ENCODE results near the gene ST6GALNAC6.
"Not testable (repeated sequence)": the region's sequence is repeated elsewhere in the genome, so short reads cannot be mapped to it uniquely, and the experiment has no call there.

Gene ST6GALNAC6

DNA sequence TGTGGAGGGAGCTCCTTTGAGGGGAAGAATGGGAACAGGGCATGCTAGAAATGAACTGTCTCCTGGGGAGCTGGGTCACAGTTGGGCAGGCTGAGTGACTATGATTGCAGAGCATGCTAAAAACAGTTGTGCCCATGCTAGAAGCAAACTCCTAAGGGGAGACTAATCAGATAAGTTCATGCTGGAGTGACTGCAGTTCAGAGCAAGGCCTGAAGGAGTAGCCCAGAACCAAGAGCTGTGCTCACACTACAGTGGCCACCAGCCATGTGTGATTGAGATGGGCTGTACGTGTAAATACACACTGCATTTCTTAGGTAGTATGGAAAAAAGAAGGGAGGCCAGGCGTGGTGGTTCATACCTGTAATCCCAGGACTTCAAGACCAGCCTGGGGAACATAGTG lies 11.6 kb downstream of the ST6GALNAC6 start:
- no peak for DNase-seq

DNA sequence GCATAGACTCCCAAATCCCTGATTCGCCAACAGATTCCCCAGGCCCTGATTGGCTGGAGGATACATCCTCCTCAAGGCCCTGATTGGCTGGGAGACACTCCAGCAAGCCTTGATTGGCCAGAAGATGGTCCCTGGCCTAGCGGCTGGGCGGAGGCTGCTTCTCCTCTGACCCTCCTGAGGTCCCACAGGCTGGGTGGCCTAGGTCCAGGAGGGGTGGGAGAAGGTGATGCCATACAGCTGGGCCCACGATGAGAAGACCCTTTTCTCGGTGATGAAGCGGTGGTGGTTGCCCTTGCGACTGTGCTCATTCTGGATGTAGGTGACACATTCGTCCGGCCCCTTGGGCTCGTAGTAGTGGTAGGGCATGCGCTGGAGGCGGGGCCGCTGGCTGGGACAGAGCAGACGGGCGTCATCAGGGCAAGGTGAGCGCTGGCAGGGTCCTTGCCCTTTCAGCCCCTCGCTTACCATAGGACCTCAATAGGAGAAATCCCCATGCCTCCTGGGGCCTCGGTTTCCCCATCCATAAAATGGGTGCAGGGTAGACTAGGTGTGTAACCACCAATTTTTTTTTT lies 12.9 kb downstream of the ST6GALNAC6 start:
- DNase-seq = no peak

DNA sequence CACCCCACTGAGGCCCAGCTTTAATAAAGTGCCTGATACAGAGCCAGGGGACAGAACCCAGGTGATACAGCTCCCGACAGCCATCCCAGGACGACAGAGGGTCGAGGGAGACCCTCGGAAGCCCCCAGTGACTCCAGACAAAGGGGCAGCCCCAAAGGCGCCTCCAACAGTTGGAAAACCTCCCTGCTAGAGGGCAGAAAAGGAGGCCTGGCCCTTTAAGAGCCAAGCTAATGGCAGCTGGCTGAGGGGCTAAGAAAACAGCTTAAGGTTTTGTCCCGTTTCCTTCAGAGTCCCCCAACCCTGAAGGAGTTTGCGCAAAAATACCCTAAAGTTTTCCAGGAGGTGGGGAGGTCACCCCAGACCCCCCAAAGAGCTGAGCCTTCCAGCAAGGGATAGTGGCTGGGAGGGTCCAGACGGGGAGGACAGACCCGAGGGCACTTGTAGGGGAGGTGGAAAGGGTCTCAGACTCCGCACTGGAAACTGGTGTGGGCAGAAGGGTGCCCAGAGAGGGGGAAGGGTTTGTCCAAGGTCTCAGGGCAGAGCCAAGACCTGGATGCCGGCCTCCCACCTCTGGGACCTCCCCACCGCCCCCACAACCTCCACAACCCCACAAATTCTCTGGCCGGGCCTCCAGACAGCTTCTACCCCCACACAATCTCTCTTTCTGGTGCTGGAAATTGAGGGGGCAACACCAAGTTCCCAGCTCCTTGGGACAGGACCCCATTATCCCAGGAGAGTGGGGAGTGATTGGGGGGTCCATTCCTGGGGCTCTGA lies 13.7 kb downstream of the ST6GALNAC6 start:
- no peak for DNase-seq

DNA sequence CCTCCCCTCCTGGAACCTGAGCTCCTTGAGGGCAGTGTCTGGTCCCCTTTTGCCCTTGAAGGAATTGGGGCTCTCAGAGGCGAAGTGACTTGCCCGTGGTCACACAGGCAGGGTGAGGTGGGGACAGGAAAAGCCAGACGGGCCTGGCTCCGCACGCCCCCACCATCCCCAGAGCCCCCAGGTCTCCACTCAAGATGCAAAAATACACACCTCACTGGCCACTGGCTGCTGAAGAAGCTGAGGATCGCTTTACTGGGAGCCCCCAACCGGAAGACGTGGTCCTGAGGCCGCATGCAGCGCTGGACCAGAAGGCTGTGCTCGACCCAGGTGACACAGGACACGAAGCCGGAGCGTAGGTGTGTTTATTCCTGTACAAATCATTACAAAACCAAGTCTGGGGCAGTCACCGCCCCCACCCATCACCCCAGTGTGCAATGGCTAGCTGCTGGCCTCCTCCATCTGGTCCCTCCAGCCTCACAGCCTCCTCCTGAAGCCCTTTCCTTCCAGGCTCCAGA lies 14.4 kb downstream of the ST6GALNAC6 start:
- DNase-seq = no peak

DNA sequence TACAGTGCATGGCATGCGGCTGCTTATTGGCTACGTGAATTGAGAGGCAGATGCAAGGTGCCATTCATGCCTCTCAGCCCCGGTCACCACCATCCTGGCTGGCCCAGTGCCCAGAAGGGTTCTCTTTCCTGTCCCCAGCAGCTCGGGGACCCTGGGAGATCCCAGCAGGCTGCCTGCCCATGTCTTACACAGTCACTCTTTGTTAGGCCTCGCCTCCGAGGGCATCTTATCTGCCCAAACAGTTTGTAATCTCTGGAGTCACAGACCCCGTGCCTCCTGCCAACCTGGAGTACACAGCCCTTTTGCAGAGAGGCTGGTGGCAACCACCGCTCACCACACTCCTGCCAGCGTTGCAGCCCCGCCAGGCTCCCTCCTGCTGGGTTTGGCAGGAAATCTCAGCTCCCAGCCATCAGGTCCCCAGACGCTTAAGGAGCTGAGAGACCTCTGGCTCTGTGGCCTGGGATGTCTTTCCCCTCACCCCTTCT lies 14.9 kb downstream of the ST6GALNAC6 start:
- DNase-seq = no peak

DNA sequence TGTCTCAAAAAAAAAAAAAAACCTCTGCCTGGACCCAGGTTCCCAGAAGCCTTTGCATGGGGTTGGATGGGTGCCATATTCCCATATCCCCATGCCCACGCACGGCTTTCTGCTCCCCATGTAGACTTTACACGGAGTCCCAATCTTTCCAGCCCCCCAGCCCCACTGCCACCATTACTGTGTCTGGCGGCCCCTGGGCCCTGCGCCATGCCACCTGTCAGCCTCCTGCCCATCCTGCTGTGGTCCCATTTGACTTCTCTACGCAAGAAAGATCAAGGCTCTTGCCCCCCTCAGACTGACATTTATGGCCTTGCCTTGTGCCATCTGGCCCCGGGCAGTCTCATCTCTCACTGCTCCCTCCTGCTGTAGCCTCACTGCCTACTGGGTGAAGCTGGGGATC lies 15.4 kb downstream of the ST6GALNAC6 start:
- no peak for DNase-seq

DNA sequence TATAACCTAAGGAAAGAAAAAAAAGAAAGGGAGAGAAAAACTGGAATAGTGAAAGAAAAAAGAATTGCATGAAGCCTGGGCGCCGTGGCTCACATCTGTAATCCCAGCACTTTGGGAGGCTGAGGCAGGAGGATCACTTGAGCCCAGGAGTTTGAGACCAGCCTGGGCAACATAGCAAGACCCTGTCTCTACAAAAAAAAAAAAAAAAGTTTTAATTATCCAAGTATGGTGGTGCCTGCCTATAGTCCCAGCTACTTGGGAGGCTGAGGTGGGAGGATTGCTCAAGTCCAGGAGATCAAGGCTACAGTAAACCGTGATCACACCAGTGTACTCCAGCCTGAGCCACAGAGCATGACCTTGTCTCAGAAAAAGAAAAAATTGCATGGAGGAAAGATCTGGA lies 17.7 kb downstream of the ST6GALNAC6 start:
- not testable (repeated sequence) for DNase-seq

DNA sequence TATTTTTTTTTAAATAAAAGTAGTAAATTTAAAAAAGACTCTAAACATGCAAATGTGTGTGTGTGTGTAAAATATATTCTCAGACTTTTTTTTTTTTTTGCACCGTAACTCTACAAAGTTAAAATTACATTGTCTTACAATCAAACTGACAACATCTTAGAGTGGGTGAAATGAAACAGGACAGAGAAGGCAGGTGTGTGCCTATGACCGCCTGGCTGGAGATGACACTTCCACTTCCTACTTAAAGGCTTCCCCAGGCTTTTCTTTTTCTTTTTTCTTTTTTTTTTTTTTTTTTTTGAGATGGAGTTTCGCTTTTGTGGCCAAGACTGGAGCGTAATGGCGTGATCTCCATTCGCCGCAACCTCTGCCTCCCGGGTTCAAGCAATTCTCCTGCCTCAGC lies 19.3 kb downstream of the ST6GALNAC6 start:
- no peak for DNase-seq

DNA sequence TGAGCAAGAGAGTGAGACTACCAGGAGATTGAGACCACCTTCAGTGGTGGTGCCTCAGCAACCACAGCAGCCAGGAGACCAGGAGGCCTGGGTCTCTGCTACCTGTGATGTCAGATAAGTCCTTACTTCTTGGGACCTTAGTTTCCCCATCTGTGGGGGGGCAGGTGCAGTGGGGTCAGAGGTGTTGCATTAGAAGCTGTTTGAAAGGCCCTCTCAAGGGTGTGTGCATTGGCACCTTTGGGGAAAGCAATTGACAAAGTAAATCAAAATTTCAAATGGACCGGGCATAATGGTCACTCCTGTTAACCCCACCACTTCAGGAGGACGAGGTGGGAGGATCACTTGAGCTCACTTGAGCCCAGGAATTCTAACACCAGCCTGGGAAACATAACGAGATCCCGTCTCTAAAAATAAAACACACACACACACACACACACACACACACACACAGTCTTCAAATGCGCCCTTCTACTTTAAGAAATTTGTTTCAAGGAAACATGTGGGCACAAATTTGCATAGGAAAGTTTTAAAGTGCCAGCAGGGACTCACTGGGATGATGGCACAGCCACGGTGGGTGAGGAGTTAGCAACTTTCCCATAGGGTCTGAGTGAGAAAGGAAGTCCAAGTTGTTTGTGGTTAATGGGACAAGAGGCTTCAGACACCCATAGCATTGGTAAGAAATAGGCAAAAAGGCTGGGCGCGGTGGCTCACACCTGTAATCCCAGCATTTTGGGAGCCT lies 20.6 kb downstream of the ST6GALNAC6 start:
- DNase-seq = no peak

DNA sequence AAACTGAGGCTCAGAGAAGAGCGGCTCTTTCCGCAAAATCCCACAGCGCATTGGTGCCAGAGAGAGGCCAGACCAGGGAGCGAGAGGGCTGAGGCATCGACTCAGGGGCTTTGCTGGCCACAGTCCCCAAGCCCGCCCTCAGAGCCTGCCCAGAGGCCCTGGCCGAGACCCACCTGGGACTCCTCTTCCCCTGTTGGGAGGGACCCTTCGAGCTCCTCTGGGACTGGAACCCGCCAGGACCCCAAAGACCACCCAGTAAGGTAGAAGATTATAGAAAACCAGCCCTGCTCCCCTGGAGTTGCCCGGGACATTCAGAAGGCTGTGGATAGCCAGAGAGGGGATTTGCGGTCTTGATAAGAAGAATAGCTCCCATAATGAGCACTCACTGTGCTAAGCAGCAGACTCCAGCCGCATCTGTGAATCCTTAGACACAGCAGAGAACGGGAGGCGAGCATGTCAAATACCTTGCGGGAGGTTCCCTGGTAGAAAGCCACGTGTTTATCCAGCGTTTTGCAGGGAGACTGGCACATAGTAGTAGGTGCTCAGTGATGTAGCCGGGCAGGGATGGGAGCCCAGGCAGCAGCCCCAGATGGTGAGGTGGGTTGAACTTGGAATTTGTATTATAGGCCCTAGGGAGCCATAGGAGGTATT lies 21.3 kb downstream of the ST6GALNAC6 start:
- DNase-seq = no peak

DNA sequence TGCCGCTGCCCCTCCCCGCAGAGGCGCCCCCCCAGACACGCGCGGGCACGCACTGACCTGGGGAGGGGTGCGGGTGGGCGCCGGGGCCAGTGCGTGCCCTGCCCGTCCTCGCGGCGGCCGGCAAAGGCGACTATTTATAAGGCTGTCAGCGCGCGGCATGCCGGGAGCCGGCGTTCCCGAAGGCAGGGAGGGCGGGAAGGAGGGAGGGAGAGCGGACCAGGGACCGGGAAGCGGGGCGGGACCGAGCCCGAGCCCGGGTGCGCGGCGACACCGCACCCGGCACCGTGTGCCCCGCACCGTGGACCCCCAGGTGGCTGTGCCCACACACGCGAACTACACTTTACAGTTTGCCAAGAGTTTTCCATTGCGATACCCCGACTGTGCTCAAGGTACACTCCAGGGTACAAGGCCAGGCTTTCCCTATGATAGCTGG lies 21.8 kb downstream of the ST6GALNAC6 start, which contains the start of gene AK1:
Gene AK1, minus strand, starts transcription at position 110 of the 433 bp plus-strand sequence. CDS start 3,058 bp downstream, outside the sequence.
- DNase-seq = no peak

DNA sequence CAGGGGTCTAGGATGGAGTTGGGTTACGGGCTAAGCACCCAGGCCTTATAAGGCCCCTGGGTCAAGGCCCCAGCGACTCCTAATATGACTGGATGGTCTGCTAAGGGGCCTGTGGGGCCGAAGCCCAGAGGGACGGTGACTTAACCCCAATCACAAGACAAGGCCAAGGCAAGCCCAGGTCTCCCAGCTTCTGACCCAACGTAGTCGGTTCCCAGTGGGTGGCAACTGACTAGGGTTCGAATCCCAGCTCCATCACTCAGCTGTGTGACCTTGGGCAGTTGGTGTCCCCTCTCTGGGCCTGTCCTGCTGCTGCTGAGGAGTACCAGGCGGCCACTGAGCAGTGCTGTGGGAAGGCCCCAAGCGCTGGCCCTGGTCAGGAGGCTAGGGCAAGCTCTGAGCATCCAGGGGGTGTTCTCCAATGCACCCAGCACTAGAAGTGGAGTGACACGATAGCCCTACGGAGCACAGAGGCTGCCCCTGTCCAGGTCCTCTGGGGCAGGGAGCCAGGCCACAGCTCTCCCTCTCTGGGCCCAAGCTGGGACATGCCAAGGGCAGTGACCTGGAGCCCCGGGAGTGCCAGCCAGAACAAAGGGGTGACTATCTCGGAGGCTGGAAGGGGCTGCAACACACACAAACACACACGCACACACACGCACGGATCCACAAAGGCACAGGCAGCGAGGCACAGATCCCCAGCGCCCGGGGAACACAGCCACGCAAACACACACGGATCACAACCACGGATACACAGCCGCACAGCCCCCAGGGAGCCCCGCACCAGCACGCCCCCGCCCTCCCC lies 22.4 kb downstream of the ST6GALNAC6 start:
- no peak for DNase-seq

DNA sequence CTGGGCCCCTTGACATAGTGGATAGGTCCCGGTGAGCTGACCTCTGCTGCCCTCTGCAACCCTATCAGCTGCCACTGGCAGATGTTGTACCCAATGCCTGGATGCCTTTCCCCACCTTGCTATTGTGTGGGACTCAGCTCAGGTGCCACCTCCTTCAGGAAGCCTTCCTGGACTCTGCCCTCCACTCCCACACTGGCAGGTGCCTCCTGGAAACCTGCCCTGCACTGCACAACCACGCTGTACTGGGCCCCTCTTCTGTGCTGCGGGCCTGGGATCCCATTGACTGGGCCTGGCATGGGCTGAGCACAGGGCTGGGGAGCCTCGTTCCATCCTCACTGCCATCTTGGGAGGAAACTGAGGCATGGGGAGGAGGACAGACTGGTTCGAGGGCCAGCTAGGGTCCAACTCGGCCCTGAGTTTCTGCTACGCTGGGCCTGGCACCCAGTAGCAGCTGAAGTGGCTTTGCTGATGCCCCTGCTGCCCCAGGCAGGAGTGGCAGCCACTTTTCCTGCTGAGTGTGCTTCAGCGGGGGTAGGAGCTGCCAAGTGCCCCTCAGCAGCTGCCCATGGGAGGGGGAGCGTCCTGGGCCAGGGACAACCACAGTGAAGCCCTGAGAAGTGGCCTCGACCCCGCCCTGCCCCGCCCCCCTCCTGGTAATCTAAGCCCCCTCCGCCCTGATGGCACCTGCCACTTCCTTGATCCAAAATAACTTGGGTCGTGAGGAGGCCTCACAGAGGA lies 23.2 kb downstream of the ST6GALNAC6 start:
- DNase-seq = no peak

DNA sequence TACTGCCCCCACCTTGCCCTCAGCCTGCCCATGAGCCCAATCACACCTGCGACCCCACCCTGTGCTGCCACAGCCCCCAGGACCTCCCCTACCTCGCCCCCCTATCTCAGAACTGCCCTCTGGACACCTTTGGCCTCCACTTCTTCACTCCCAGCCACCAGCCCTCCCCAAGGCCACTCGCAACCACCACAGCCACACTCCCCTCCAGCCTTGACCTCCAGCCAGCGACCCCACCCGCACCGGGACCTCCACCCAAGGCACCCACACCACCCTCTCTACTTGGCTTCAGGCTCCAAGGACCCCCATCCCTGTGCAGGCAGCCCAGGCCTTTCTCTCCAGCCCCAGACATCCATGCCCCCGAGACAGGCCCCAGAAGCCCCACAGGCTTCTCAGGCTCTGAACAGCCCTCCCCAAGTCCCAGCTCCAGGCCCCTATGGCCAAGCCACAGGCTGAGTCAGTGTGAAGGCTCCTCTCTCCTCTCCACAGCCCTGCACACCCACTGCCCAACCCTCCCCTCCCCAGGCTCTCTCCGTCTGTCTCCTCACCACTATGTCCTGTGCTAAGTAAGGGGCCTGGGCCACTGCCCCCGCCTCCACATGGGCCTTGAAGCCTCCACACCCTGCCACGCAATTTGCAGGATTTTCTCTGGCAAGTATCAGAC lies 24.0 kb downstream of the ST6GALNAC6 start:
- DNase-seq = no peak

DNA sequence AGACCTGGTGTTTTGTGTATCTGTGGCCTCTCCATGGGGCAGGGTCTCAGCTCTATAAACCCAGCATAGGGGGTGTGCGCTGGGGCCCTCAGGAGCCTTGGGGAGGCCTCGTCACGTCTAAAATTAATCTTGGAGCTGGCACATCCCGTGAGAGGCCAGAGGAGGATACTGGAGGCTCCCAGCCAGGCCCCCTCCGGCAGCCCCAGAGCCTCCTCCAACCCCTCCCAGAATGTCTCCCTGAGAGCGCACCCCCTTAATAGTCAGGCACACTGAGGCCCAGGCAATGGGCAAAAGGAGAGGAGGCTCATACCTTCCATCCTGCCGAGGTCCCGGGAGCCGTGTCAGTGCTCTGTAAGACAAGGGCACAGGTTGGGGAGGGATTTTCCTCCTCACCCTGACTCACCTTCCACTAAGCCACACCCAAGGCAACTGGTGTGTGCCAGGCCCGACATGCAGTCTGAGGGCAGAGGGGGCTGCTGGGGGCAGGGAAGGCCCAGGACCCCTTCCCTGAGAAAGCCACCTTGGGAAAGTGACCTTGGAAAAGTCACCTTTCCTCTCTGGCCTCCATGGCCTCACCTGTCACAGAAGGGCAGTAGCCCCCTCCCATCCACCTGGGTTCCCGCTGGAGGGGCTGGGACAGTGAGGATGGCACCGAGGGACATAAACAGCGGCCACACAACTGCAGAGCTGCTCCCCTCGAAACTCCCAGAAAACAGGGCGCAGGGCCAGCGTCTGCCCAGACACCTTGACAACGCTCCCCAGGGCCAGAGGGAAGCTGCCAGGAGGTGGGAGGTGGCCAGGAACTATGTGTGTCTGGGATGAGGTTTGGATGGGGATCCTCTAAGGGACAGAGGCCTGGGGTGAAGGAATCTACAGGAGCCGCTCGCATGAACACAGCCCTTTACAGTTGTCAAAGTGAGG lies 24.8 kb downstream of the ST6GALNAC6 start:
- no peak for DNase-seq

DNA sequence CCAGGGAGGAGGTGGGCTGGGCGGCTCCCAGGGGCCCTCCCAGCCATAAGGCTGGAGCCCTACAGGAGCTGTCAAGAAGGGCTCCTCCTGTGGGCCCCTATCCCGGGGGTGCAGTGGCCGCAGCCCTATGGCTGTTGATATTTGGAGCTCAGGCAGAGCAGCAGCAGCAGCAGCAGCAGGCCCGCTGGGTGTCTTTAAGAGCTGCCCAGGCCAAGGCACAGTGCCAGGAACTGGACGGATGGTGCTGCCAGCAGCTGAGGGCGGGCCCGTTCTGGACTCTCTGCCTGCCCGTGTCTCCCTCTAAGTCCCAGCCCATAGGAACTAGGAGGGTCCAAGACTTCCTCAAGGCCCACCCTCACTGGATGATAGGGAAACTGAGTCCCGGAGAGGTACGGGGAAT lies 25.5 kb downstream of the ST6GALNAC6 start:
- no peak for DNase-seq

DNA sequence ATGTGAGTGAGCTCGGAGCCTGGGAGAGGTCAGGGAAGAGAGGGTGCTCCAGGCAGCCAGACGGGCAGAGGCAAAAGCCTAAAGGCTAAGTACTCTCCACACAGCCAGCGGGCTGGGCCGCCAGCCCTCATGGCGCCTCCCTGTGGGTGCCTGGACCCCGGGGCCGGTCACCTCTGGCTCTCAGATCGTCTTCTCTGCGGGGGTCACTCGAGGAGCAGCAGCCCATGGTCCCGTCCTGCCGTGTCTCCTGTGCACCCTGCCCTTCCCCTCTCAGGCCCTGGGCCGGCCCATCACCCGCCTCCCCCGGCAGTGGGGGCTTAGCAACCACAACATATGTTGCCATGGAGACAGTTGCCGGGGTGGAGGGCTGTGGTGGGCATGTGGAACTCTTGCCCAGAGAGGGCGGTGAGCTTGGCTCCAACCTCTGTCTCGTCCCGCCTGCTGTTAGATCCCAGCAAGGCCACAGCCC lies 26.1 kb downstream of the ST6GALNAC6 start:
- no peak for DNase-seq

DNA sequence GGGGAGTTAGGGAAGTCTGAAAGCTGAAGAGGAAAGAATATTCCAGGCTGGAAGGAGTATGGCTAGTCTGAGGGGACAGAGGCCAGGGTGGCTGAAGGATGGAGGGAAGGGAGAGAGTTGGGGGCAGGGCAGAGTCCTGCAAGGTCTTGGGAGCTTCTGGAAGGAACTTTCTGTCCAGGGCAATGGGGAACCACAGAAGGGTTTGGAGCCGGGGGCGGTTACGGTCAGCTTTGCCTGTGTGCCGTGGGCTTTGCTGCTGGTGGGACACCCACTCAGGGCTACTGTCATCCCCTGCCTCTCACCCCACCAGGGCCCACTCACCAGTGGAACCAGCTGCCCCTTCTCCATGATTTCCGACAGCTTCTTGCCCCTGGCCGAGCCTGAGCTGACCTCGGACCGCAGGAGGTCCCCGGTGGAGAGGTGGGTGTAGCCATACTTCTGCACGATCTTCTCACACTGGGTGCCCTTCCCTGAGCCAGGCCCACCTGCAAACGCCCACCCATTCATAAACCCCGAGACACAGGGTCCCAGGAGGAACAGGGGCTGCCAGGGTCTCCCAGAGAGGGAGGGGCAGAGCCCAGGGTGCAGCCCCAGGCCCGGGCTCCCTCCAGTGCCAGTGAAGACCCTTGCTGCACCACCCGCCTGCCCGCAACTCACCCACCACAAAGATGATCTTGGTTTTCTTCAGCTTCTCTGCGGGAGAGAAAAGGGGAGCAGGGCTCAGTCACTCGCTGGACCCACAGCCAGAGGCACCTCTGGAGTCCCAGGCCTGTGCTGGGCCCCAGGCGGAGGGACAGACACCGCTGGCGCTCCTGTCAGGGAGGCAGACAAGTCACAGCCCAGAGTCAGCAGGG lies 26.8 kb downstream of the ST6GALNAC6 start:
- DNase-seq = no peak

DNA sequence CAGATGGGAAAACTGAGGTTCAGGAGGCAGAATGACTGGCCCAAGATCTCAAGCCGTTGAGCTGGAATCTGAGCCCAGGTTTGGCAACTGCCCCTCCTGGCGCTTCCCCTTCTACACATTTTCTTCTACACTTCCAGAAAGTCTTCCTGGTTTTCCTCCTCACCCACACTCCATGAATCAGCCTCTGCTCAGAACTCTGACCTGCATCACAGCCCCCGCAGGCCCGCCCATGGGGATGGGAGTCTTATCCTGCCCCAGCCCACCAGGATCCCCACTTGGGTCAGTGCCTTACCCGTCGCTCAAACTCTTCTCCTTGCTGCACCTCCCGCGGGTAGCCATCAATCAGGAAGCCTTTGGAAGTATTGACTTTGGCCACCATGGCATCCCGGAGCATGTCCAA lies 27.9 kb downstream of the ST6GALNAC6 start:
- no peak for DNase-seq
